Stimulated activated CD4-positive, alpha-beta T cell treated with anti-CD3 and anti-CD28 coated beads, Interleukin-1b, Interleukin-23, amount 100 ng/mL, for 4 hours (primary cell): Measurements from ENCODE around the gene ASAP2.

Experiments used
- DNase-seq, 2 donors: peaks; one replicate each; pipeline ENCODE4 v3.0.0-alpha.2; 2020; ENCODE audit warnings: low read depth in 2 of 2

Gene ASAP2

GRCh38 chr2:9322576-9322975 lies 116.0 kb downstream of the ASAP2 start:
- no peak for DNase-seq

DNA sequence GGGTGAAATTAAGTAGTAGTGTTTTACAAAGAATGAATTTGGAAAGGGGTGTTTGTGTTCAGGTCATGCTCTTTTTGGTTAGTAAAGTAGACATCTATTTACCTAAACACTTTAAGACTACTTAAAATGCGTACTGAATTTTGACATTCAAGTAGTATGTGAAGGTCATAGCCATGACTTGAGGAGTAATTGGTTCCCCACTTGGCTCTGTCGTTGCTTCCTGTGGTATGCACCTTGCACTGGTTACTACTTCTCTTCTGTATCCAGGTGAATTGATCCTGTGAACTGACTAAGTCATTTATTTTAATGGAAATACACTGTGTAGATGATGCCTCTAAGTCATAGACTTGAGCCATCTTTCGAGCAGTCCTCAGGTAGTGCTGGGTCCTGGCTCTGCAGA lies 118.8 kb downstream of the ASAP2 start:
- DNase-seq, result no peak

DNA sequence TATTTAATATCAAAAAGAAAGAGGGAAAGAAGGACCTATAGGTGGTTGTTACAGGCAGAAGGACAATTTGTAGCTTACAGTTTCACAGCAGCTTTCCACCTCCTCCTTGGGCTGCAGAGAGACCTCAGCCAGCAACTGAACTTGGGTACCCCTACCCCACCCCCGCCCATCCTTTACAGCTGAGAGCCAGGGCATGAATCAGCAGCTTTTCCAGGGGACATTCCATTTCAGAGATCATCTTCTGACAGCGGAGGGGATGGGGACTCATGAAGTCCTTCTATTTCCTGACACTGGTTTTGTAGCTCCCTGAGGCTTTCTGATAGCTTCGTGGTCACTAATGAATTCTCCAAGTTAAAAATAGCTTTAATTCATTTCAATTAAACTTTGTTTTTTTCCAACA lies 120.4 kb downstream of the ASAP2 start:
- DNase-seq, result no peak

GRCh38 chr2:9327873-9328352 lies 121.3 kb downstream of the ASAP2 start:
- DNase-seq, result no peak

GRCh38 chr2:9328931-9329330 lies 122.3 kb downstream of the ASAP2 start:
- no peak for DNase-seq

DNA sequence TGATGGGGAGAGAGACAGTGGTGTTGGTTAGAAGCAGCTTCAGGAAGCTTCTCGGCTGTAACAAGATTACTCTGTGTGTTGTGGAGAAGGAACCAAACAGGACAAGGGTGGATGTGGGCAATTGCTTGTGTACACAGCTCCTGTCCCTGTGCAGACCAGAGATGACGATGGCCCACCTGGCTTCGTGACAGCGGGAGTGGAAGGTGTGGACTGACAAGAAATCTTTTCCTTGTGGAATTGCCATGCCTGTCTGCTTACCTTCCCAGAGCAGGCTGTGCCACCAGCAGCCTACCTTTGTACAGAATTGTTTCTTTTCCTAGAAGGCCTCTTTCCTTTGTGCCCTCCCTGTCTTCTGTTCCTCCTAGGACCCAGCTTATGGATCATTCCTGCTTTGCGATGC lies 122.9 kb downstream of the ASAP2 start:
- DNase-seq, result no peak

GRCh38 chr2:9330612-9331270 lies 124.1 kb downstream of the ASAP2 start:
- no peak for DNase-seq

DNA sequence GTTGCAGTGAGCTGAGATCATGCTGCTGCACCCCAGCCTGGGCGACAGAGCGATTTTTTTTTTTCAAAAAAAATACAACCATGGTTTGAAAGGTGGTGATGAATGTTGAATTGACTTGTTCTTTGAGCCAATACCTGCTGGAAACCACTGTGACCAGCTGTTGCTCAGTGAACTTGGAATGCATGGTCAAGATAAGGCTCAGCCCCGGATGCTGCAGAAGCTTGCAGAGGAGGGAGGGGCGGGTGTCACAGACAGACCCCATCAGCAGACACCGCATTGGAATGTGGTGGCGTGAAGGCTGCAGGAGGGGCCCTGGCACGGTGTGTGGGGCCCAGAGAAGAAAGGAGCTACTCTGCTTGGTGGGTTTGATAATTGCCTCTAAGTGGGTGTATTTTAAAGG lies 125.1 kb downstream of the ASAP2 start:
- no peak for DNase-seq

- DNase-seq, result no peak
These were observed 125.7 kb downstream of the ASAP2 start for GRCh38 chr2:9332136-9332852.

GRCh38 chr2:9332853-9333245 lies 126.2 kb downstream of the ASAP2 start:
- DNase-seq, result no peak

GRCh38 chr2:9333591-9334171 lies 127.1 kb downstream of the ASAP2 start:
- DNase-seq, result no peak

- DNase-seq, result no peak
These were observed 128.1 kb downstream of the ASAP2 start for GRCh38 chr2:9334761-9335160.

DNA sequence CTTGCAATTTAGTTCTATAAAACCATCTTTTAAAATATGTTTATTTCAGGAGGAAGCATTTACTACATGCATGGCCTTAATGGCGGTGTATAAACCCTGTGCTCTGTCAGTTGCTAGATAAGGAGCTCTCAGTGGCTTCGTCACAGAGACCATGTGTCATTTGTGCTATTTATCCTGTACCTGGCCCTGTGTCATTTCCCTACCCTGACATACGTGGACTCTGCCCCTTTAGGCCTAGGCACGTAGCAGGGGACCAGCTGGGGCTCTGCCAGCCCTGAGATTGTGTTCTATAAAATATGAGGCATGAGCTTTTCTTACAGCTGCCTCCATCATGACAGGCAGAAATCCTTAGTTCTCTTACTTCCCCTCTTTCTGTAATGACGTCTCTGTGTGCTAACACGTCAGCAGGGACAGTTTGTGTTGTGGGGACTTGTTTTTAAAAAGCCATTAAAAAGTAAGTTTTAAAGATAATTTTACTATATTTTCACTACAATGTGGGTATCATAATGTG lies 128.8 kb downstream of the ASAP2 start:
- DNase-seq, result no peak

DNA sequence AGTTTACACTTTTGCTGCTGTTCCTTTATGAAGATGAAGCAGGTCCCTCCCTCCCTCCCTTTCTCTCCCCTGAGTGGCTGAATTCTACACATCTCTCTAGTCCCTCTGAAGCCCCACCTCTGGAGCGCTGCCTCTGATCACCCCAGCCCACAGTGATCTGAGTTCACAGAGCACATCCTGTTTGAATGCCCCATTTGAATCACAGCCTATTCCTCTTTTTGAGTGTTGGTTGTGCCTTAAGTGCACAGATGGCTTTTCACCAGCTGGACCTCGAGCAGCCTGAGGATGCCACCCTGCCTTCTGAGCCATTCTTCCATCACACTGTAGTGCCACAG lies 129.6 kb downstream of the ASAP2 start:
- no peak for DNase-seq

DNA sequence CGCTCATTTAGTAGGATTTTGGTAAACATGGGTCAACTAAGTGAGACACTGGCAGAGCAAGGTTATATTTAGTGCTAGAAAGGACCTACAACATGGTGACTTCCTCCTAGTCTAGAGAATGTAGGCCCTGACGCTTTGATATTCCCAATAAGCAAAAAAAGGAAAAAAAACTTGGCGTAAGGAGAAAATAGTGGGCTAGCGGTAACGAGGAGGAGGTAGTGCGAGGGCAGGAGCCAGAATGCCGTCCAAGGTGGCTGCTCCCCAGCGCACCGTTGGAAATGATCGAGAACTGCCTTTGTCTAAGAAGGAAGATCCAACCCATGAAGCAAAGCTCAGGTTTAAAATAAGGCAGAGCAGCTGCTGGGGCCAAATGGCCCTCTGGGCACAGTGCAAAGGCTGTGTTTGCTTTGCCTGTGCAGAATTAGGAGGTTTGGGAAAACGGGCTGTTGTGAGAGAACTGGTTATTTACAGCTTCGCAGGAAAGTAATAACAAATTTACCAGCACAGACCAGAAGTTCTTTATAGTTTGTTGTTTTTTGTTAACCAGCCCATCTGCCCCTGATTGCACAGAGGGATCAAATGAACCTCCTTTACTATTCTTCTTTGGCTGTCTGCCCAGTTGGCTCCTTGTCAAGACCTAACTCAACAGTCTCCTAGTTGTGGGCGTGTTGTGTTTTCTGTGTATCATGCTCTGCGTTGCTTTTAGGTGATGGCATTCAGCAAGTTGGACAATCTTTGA lies 130.1 kb downstream of the ASAP2 start:
- no peak for DNase-seq

GRCh38 chr2:9337901-9338300 lies 131.3 kb downstream of the ASAP2 start:
- no peak for DNase-seq

DNA sequence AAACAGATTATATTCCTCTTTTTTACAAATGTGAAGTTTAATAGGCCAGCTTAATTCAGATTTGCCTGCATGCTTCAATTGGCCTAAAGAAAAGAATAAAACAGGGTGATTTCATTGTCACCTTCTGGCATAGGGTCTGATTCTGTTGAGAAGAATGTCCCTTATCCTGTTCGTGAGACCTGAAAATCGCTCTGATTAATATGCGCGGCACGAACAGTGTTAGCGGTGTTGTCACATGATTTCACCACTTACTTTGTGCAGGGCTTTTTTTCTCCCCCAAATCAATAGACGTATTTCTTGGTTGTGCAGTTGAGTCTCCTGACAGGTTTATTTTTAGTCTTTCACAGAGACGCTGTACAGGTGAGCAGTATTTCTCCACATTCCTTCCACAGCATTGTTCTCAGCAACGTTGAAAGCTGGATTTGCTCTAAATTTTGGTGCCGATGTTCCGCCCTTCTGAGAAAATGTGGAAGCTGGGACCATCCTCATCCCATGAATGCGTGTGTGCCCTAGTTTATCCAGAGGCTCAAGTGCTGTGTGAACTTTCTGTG lies 134.8 kb downstream of the ASAP2 start:
- DNase-seq, result no peak

DNA sequence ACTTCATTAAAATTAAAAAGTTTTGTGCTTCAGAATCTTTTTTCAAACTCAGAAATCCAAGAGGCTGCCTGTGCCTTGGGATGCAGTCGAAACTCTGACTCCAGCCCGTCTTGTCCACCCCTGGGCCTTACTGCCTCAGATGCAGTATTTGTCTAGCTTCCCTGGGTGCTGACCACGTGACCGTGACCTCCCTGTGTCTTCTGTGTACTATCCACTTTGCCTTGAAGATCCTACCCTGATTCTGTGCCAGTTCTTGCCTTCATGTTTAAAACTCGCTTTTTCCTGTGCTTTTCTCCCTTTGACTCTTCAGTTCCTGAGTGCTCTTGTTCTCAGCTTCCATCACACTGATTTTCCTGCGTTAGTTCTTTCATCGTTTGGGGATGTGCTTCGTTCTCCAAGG lies 136.0 kb downstream of the ASAP2 start:
- no peak for DNase-seq

DNA sequence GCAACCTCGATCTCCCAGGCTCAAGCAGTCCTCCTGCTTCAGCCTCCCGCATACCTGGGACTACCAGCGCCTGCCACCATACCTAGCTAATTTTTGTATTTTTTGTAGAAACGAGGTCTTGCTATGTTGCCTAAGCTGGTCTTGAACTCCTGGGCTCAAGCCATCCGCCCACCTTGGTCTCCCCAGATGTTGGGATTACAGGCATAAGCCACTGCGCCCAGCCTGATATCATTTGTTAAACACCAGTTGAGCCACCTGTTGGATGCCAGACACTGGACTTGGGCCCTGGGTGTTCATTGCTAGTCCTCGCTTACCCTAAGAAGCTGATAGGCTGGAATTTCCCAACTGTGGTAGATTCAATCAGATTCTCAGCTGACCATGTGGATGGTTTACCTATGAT lies 136.9 kb downstream of the ASAP2 start:
- DNase-seq, result no peak

GRCh38 chr2:9344434-9344833 lies 137.8 kb downstream of the ASAP2 start:
- no peak for DNase-seq

- DNase-seq, result no peak
These were observed 138.7 kb downstream of the ASAP2 start for GRCh38 chr2:9345343-9345742.

GRCh38 chr2:9345997-9346396 lies 139.4 kb downstream of the ASAP2 start:
- DNase-seq, result no peak
